Caco-2 (cell line): Measurements from ENCODE around the gene CUL1. TPM values are rescaled to one million over a fixed set of nuclear protein-coding genes. Genes with fewer than 3 reads are reported as not detected.

Experiments used
- BruUV-seq: library from RNA; stranded (reverse); fragments of 400-500 nt; replicated peaks from 2 replicates; lab custom pipeline; 2021; lab: Mats Ljungman, UMichigan
- CTCF ChIA-PET: fragments of 300-600 bp; sonication (Branson Sonifier 250); formaldehyde crosslinking; loops from one replicate; lab custom pipeline; 2022; ENCODE audit warnings: antibody characterized with exemption; lab: Charles Lee
- POLR2A ChIA-PET: fragments of 300-600 bp; sonication (Branson Sonifier 250); formaldehyde crosslinking; loops from one replicate; lab custom pipeline; 2022; ENCODE audit warnings: antibody characterized with exemption; lab: Charles Lee
- DNase-seq, 2 experiments: peaks; one replicate each; pipeline versions ENCODE4 v3.0.0 to v3.0.0-alpha.2; 2020 to 2022
- H3K27me3 ChIP-seq: replicated peaks from 2 replicates; pipeline ENCODE4 v1.6.0; 2011; ENCODE audit warnings: low read length; ENCODE audit not compliant: control insufficient read depth, insufficient read depth
- H3K36me3 ChIP-seq: 2 replicates; pipeline ENCODE4 v1.5.1; 2011; ENCODE audit warnings: low read length; ENCODE audit not compliant: control insufficient read depth, insufficient read depth
- H3K4me1 ChIP-seq: fragments of 250-450 bp; sonication (Bioruptor Pico); 2 replicates; pipeline ENCODE4 v1.5.1; 2020; ENCODE audit warnings: mild to moderate bottlenecking
- H3K4me3 ChIP-seq: 2 replicates; pipeline ENCODE4 v1.5.1; 2011; ENCODE audit warnings: low read depth, mild to moderate bottlenecking, control low read depth, low read length
- H3K9me3 ChIP-seq: fragments of 250-450 bp; sonication (Bioruptor Pico); 2 replicates; pipeline ENCODE4 v1.5.1; 2020; ENCODE audit warnings: mild to moderate bottlenecking, moderate library complexity
- H3K27ac Mint-ChIP-seq: one replicate; pipeline ENCODE4 v1.8.0; 2022; ENCODE audit warnings: mixed read lengths; ENCODE audit not compliant: unreplicated experiment
- H3K27me3 Mint-ChIP-seq: one replicate; pipeline ENCODE4 v1.8.0; 2022; ENCODE audit warnings: mixed read lengths; ENCODE audit not compliant: insufficient read depth, unreplicated experiment
- H3K36me3 Mint-ChIP-seq: one replicate; pipeline ENCODE4 v1.8.0; 2022; ENCODE audit warnings: mild to moderate bottlenecking, mixed read lengths; ENCODE audit not compliant: insufficient read depth, unreplicated experiment
- H3K4me1 Mint-ChIP-seq: one replicate; pipeline ENCODE4 v1.8.0; 2022; ENCODE audit warnings: low read depth, mixed read lengths; ENCODE audit not compliant: unreplicated experiment
- H3K4me3 Mint-ChIP-seq: one replicate; pipeline ENCODE4 v1.8.0; 2022; ENCODE audit warnings: mild to moderate bottlenecking, moderate library complexity, mixed read lengths; ENCODE audit not compliant: unreplicated experiment
- H3K9me3 Mint-ChIP-seq: one replicate; pipeline ENCODE4 v1.8.0; 2022; ENCODE audit warnings: mixed read lengths; ENCODE audit not compliant: unreplicated experiment
- CTCF ChIP-seq, 2 experiments: fragments of 200-600 bp in 1 of 2; IDR thresholded peaks; 1 replicate in 1 of 2; 2 replicates in 1 of 2; pipeline versions ENCODE4 v1.5.1 to v1.8.0; 2011 to 2022; ENCODE audit warnings: antibody characterized with exemption in 1 of 2, control low read depth in 1 of 2, inconsistent platforms in 1 of 2, low read depth in 1 of 2, low read length in 1 of 2, mild to moderate bottlenecking in 1 of 2, moderate library complexity in 1 of 2; ENCODE audit not compliant: insufficient read depth in 1 of 2, severe bottlenecking in 1 of 2, unreplicated experiment in 1 of 2
- intact Hi-C: fragments of 100-400 bp; cut with micrococcal nuclease; formaldehyde crosslinking; loops from one replicate; pipeline ENCODE4 v1.10.0; 2022; ENCODE audit not compliant: unreplicated experiment
- total RNA-seq: library from RNA; stranded (reverse); gene quantifications from 2 replicates; pipeline ENCODE4 v1.2.3, GENCODE V29; 2022

CUL1 gene
- total RNA-seq, 1 experiment from 2014 or later = 71.9 TPM

DNA sequence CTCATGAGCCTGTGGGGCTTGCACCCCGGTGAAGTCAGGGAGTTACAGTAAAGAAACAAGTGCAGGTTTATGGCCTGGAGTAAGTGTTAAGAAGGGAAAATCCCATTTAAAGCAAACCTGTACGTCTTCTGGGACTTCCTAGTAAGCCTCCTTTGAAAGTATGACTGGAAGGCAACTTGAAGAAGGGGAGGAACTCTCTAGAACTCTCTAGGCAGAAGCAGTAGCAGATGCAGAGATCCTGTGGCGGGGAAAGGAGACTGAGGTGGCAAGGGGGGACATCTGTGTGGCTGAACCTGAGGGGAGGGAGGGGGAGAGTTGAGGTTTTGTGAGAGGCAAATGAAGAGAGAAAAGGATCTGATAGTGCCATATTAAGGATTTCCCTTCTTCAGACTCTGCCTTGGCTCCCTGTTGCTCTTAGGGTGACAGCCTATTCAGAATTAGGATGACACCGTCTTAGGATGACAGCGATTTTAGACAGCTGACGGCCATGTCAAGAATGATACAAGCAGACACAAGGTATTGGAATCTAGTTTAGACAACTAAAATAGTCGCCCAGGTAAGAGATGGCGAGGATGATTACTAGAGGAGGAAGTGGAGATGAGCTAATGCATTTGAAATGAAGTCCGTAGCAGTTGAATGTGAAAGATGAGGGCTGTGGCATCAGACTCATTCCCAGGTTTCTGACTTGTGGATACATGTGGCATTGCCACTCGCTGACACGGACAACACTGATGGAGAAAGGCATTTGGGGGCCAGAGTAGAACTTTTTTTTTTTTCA, 29.0 kb downstream of the CUL1 start:
- no peaks in the 10 kb centered on the region for H3K9me3 ChIP-seq
- no TSS peak for BruUV-seq
- Mint-ChIP-seq H3K9me3 (no peaks in the 10 kb centered on the region), H3K27me3 (no peaks in the 10 kb centered on the region), H3K27ac (peak overlapping the region; percentile 34), H3K36me3 (peaks cover 42% of the 10 kb centered on the region), H3K4me3 (no peak overlapping the region), H3K4me1 (peaks cover 13% of the 10 kb centered on the region)
- H3K4me1 ChIP-seq = 0 out of 2 replicates have a peak, but pooled peaks cover 3% of the 10 kb centered on the region
- CTCF ChIA-PET = no interaction called here
- intact Hi-C loops = no loop called here
- no peaks in the 10 kb centered on the region for H3K36me3 ChIP-seq
- DNase-seq = no peak
- TF ChIP-seq CTCF (IDR thresholded peaks at IDR 0.05; ENCODE audit: insufficient read depth in 1 of 2, low read depth in 1 of 2, low read length in 1 of 2, severe bottlenecking in 1 of 2, unreplicated experiment in 1 of 2) = no peak
- H3K4me3 ChIP-seq = no peak overlapping the region
- POLR2A ChIA-PET = no interaction called here
- H3K27me3 ChIP-seq = no peaks in the 10 kb centered on the region

GRCh38 chr7:148729984-148730733, 31.5 kb downstream of the CUL1 start:
- Mint-ChIP-seq H3K9me3 (no peaks in the 10 kb centered on the region), H3K4me3 (no peak overlapping the region), H3K36me3 (peaks cover 61% of the 10 kb centered on the region), H3K4me1 (peaks cover 7% of the 10 kb centered on the region), H3K27me3 (no peaks in the 10 kb centered on the region), H3K27ac (no peak overlapping the region)
- intact Hi-C loops = no loop called here
- H3K4me3 ChIP-seq = no peak overlapping the region
- BruUV-seq = no TSS peak
- no peaks in the 10 kb centered on the region for H3K27me3 ChIP-seq
- no peak for DNase-seq
- H3K9me3 ChIP-seq = no peaks in the 10 kb centered on the region
- TF ChIP-seq CTCF (IDR thresholded peaks at IDR 0.05; ENCODE audit: insufficient read depth in 1 of 2, low read depth in 1 of 2, low read length in 1 of 2, severe bottlenecking in 1 of 2, unreplicated experiment in 1 of 2) = no peak
- CTCF ChIA-PET = no interaction called here
- no peaks in the 10 kb centered on the region for H3K4me1 ChIP-seq
- POLR2A ChIA-PET = interaction anchor here (0.6 to 0.7 kb wide), 2 partner anchors 31 to 234 kb away, joined by 4 to 7 read pairs; partner anchors contain the start of gene CUL1
- no peaks in the 10 kb centered on the region for H3K36me3 ChIP-seq

- intact Hi-C loops = no loop called here
- Histone ChIP-seq H3K27me3 (no peaks in the 10 kb centered on the region), H3K36me3 (no peaks in the 10 kb centered on the region), H3K4me1 (no peaks in the 10 kb centered on the region), H3K4me3 (no peak overlapping the region), H3K9me3 (no peaks in the 10 kb centered on the region)
- no peaks in the 10 kb centered on the region for H3K27me3 Mint-ChIP-seq
- peaks cover 5% of the 10 kb centered on the region for H3K4me1 Mint-ChIP-seq
- no peak for TF ChIP-seq CTCF (IDR thresholded peaks at IDR 0.05; ENCODE audit: insufficient read depth in 1 of 2, low read depth in 1 of 2, low read length in 1 of 2, severe bottlenecking in 1 of 2, unreplicated experiment in 1 of 2)
- no TSS peak for BruUV-seq
- H3K36me3 Mint-ChIP-seq = peaks cover 75% of the 10 kb centered on the region
- H3K9me3 Mint-ChIP-seq = no peaks in the 10 kb centered on the region
- no peak overlapping the region for H3K4me3 Mint-ChIP-seq
- no peak for DNase-seq
- H3K27ac Mint-ChIP-seq = no peak overlapping the region
- ChIA-PET CTCF (no interaction called here), POLR2A (no interaction called here)
These were observed 34.2 kb downstream of the CUL1 start for GRCh38 chr7:148732862-148733261.
